ENCODE results near the gene PSMA6. TPM values are rescaled to one million over a fixed set of nuclear protein-coding genes. Genes with fewer than 3 reads are reported as not detected.

Gene PSMA6
- total and polyA plus RNA-seq, 2 of the 13 experiments (the other 11 are each of a cell fraction or from before 2014, with no cell fraction given) = 525 to 1,109 TPM

DNA sequence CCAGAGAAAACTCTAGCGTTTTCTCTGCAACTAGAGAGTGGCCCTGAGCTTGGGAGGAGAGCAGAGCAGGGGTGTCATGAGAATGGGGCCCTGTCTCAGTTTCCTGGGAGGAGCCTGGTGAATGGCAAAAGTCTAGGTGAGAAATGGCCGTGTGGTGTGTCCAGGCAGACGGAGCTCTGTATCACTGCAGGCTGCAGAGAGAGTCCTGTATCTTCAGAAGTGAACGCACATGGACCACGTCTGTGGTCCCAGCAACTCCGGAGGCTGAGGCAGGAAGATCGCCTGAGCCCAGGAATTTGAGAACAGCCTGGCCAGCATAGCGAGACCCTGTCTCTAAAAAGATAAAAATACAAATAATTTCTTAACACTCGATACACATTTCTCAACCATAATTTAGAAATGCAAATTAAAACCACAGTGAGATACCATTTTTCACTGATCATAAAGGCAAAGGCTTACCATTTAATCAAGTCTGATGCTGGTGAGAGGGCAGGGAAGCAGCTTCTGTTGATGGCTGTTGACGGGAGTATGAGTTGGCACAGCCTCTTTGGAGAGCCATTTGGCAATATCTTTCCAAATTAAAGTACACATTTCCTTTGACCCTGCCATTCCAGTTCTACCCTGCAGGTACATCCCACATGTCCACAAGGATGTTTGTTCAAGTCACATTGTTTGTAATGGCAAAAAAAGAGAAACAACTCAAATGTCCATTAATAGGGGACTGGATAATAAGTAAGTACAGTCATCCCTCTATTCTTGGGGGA is 61.4 kb downstream of the PSMA6 start (continued):
- TF ChIP-seq ZNF670 (CRISPR knock-in tag; IDR thresholded peaks at IDR 0.05; ENCODE audit: borderline replicate concordance) = no peak
- TF ChIP-seq ZNF644 (CRISPR knock-in tag; IDR thresholded peaks at IDR 0.05; ENCODE audit: low read depth) = peak; percentile 71; the same call in 1 of the 2 replicates
- TF ChIP-seq ZBED4 (CRISPR knock-in tag; IDR thresholded peaks at IDR 0.05; ENCODE audit: borderline replicate concordance) = no peak
- peak; percentile 79 for TF ChIP-seq MIXL1 (CRISPR knock-in tag; IDR thresholded peaks at IDR 0.05)
- TF ChIP-seq, protein P1, sequence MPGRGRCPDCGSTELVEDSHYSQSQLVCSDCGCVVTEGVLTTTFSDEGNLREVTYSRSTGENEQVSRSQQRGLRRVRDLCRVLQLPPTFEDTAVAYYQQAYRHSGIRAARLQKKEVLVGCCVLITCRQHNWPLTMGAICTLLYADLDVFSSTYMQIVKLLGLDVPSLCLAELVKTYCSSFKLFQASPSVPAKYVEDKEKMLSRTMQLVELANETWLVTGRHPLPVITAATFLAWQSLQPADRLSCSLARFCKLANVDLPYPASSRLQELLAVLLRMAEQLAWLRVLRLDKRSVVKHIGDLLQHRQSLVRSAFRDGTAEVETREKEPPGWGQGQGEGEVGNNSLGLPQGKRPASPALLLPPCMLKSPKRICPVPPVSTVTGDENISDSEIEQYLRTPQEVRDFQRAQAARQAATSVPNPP (CRISPR knock-in tag; IDR thresholded peaks at IDR 0.05) = no peak
- TF ChIP-seq CSRNP1 (CRISPR knock-in tag; IDR thresholded peaks at IDR 0.05) = no peak
- TF ChIP-seq, protein P2, sequence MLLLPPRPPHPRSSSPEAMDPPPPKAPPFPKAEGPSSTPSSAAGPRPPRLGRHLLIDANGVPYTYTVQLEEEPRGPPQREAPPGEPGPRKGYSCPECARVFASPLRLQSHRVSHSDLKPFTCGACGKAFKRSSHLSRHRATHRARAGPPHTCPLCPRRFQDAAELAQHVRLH (CRISPR knock-in tag; IDR thresholded peaks at IDR 0.05; ENCODE audit: borderline replicate concordance, low read depth) = 0 out of 2 replicates have a peak, but pooled peaks have one; percentile 29
- TF ChIP-seq, protein P3, sequence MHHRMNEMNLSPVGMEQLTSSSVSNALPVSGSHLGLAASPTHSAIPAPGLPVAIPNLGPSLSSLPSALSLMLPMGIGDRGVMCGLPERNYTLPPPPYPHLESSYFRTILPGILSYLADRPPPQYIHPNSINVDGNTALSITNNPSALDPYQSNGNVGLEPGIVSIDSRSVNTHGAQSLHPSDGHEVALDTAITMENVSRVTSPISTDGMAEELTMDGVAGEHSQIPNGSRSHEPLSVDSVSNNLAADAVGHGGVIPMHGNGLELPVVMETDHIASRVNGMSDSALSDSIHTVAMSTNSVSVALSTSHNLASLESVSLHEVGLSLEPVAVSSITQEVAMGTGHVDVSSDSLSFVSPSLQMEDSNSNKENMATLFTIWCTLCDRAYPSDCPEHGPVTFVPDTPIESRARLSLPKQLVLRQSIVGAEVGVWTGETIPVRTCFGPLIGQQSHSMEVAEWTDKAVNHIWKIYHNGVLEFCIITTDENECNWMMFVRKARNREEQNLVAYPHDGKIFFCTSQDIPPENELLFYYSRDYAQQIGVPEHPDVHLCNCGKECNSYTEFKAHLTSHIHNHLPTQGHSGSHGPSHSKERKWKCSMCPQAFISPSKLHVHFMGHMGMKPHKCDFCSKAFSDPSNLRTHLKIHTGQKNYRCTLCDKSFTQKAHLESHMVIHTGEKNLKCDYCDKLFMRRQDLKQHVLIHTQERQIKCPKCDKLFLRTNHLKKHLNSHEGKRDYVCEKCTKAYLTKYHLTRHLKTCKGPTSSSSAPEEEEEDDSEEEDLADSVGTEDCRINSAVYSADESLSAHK (CRISPR knock-in tag; IDR thresholded peaks at IDR 0.05; ENCODE audit: borderline replicate concordance) = no peak
- TF ChIP-seq ZNF691 (CRISPR knock-in tag; IDR thresholded peaks at IDR 0.05; ENCODE audit: borderline replicate concordance, low read depth) = no peak
- no peak for TF ChIP-seq IRF9 (CRISPR knock-in tag; IDR thresholded peaks at IDR 0.05; ENCODE audit: borderline replicate concordance)
- TF ChIP-seq RFXANK (CRISPR knock-in tag; IDR thresholded peaks at IDR 0.05) = no peak
- TF ChIP-seq, protein P4, sequence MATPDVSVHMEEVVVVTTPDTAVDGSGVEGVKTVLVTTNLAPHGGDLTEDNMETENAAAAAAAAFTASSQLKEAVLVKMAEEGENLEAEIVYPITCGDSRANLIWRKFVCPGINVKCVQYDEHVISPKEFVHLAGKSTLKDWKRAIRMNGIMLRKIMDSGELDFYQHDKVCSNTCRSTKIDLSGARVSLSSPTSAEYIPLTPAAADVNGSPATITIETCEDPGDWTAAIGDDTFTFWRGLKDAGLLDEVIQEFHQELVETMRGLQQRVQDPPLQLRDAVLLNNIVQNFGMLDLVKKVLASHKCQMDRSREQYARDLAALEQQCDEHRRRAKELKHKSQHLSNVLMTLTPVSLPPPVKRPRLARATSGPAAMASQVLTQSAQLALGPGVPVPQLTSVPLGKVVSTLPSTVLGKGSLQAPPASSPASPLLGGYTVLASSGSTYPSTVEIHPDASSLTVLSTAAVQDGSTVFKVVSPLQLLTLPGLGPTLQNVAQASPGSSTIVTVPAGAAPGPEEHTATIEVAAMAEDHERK (CRISPR knock-in tag; IDR thresholded peaks at IDR 0.05; ENCODE audit: low read depth) = no peak
- TF ChIP-seq ZNF7 (CRISPR knock-in tag; IDR thresholded peaks at IDR 0.05) = peak; percentile 41; the same call in 1 of the 2 replicates
- no peak for TF ChIP-seq ZNF790 (CRISPR knock-in tag; IDR thresholded peaks at IDR 0.05; ENCODE audit: borderline replicate concordance)
- no peak for TF ChIP-seq SRF (IDR thresholded peaks at IDR 0.05; ENCODE audit: low read depth, low read length)
